SK-N-MC (cell line): ENCODE measurements around the gene ADCY2.

Experiments used
- EZH2 ChIP-seq: fragments of 200-600 bp; sonication (generic); IDR thresholded peaks from one replicate; pipeline ENCODE4 v1.6.1; 2017; ENCODE audit warnings: antibody characterized with exemption
- FOXP2 ChIP-seq: optimal IDR thresholded peaks from 2 replicates; pipeline ENCODE3; 2011; ENCODE audit warnings: mild to moderate bottlenecking, moderate library complexity; ENCODE audit not compliant: insufficient read depth; ENCODE audit errors: extremely low read length, control extremely low read depth
- POLR2AphosphoS5 ChIP-seq: IDR thresholded peaks from 2 replicates; pipeline ENCODE4 v1.6.1; 2012; ENCODE audit warnings: mild to moderate bottlenecking, low read depth, low read length, borderline replicate concordance

DNA sequence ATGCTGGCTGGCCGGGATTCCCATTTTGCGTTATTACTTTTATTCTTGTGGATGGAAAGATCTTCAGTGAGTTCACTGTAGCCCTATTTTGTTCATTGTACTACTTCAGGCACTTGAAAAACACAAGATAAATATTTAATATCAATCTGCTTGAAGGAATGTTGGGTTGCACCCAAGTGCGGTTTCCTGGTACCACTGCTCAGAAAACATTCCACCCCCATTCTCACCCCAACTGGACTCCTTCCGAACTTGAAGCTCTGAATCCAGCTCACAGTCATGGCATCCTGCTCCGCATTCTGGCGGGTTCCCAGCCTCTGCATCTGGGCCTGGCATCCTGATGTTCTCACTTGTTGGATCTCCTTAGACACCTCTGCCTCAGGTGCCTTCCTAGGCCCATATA is 351.8 kb downstream of the ADCY2 start:
- no peak for TF ChIP-seq POLR2AphosphoS5
- TF ChIP-seq EZH2, result no peak
- TF ChIP-seq FOXP2, result no peak
